Amniotic epithelial cell (primary cell): ENCODE results near the gene VSIG2.
A peak's percentile ranks its signal among the peaks of the same experiment; 100 is the strongest.
"Not testable (repeated sequence)": the region's sequence is repeated elsewhere in the genome, so short reads cannot be mapped to it uniquely, and the experiment has no call there.

Experiments
- DNase-seq: peaks from one replicate; pipeline ENCODE4 v3.0.0-alpha.2; 2010; ENCODE audit warnings: low read depth

Gene VSIG2

GRCh38 chr11:124751741-124752470, at the start of gene VSIG2:
TSS of gene VSIG2 (minus strand) at chr11:124752255. CDS start at chr11:124752137, 118 bp downstream.
- no peak for DNase-seq

- peak; percentile 57 for DNase-seq
These were observed 49.0 kb upstream of the VSIG2 start for GRCh38 chr11:124801014-124801413.

GRCh38 chr11:124800226-124800929, 48.3 kb upstream of the VSIG2 start, which contains the start of gene MSANTD2:
TSS of gene MSANTD2 (minus strand) at chr11:124800406. CDS start at chr11:124800380, 26 bp downstream.
- DNase-seq = peak; percentile 83

- DNase-seq = peak; percentile 6
These were observed 47.5 kb upstream of the VSIG2 start for GRCh38 chr11:124799348-124800225.

GRCh38 chr11:124798991-124799347, 46.9 kb upstream of the VSIG2 start:
- peak; percentile 30 for DNase-seq

- DNase-seq = no peak
These were observed 44.3 kb upstream of the VSIG2 start for GRCh38 chr11:124796312-124796711.

- DNase-seq = peak; percentile 51
These were observed 41.6 kb upstream of the VSIG2 start for GRCh38 chr11:124793466-124794278.

- peak; percentile 30 for DNase-seq
These were observed 39.7 kb upstream of the VSIG2 start for GRCh38 chr11:124791626-124792341.

- DNase-seq = peak; percentile 29
These were observed 36.5 kb upstream of the VSIG2 start for GRCh38 chr11:124788521-124788920.

GRCh38 chr11:124784051-124784450, 32.0 kb upstream of the VSIG2 start:
- no peak for DNase-seq

- no peak for DNase-seq
These were observed 30.9 kb upstream of the VSIG2 start for GRCh38 chr11:124783002-124783401.

GRCh38 chr11:124779568-124779967, 27.5 kb upstream of the VSIG2 start:
- peak; percentile 81 for DNase-seq

- DNase-seq = no peak
These were observed 26.2 kb upstream of the VSIG2 start for GRCh38 chr11:124778281-124778680.

- DNase-seq = no peak
These were observed 25.0 kb upstream of the VSIG2 start for GRCh38 chr11:124776865-124777645.

GRCh38 chr11:124770959-124771358, 18.9 kb upstream of the VSIG2 start:
- not testable (repeated sequence) for DNase-seq

GRCh38 chr11:124769806-124770774, 18.0 kb upstream of the VSIG2 start:
- DNase-seq = peak; percentile 43

- DNase-seq = no peak
These were observed 16.9 kb upstream of the VSIG2 start for GRCh38 chr11:124768914-124769313.

- DNase-seq = peak; percentile 56
These were observed 14.1 kb upstream of the VSIG2 start for GRCh38 chr11:124766156-124766555.
